GM21360 (cell line): Measurements from ENCODE around the gene METTL16.
"Not testable (repeated sequence)": the region's sequence is repeated elsewhere in the genome, so short reads cannot be mapped to it uniquely, and the experiment has no call there.

Experiments
- ATAC-seq: cut with Tn5 transposase; IDR thresholded peaks from one replicate; pipeline ENCODE4 v1.9.1; 2021; ENCODE audit warnings: mild to moderate bottlenecking, moderate library complexity; ENCODE audit not compliant: unreplicated experiment

Gene METTL16

DNA sequence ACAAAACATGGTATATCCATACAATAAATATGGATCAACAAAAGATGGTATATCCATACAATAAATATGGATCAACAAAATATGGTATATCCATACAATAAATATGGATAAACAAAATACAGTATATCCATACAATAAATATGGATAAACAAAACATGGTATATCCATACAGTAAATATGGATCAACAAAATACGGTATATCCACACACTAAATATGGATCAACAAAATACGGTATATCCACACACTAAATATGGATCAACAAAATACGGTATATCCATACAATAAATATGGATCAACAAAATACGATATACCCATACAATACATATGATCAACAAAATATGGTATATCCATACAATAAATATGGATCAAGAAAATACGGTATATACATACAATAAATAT is 8.1 kb downstream of the METTL16 start:
- ATAC-seq, result no peak

DNA sequence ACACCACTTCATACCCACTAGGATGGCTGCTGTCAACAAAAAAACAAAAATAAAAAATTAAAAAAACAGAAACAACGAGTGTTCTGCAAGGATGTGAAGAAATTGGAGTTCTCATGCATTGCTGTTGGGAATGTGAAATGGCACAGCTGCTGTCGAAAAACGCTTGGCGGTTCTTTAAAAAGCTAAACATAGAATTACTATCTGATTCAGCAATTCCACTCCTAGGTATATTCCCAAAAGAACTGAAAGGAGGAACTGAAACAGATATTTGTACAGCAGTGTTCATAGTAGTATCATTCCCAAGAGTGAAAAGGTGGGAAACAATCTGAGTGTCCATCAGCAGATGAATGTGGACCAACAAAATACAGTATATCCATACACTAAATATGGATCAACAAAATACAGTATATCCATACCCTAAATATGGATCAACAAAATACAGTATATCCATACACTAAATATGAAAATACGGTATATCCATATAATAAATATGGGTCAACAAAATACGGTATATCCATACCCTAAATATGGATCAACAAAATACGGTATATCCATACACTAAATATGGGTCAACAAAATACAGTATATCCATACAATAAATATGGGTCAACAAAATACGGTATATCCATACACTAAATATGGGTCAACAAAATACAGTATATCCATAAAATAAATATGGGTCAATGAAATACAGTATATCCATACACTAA is 8.7 kb downstream of the METTL16 start:
- ATAC-seq, result no peak

DNA sequence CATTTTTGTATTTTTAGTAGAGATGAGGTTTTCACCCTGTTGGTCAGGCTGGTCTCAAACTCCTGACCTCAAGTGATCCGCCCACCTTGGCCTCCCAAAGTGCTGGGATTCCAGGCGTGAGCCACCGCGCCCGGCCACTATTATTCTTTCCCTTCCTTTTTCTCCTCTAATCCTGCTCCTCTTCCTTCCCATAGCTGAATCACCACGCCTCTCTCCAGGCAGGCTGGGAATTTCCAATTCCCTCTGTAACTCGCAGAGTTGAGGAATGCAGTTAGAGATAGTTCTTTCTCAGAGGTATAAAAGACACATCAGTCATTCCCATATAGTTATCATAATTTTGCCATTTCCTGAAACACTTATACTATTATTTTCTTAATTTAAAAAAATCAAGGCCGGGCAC is 11.2 kb downstream of the METTL16 start:
- no peak for ATAC-seq

DNA sequence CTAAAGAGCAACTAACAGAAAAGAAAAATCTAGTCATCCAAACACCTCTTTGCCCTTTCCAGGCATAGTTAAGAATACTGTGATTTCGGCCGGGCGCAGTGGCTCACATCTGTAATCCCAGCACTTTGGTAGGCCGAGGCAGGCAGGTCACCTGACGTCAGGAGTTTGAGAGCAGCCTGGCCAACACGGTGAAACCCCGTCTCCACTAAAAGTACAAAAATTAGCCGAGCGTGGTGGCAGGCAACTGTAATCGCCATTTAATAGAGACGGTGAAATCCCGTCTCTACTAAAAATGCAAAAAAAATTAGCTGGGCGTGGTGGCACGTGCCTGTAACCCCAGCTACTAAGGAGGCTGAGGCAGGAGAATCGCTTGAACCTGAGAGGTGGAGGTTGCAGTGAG is 22.4 kb downstream of the METTL16 start:
- ATAC-seq, result not testable (repeated sequence)

DNA sequence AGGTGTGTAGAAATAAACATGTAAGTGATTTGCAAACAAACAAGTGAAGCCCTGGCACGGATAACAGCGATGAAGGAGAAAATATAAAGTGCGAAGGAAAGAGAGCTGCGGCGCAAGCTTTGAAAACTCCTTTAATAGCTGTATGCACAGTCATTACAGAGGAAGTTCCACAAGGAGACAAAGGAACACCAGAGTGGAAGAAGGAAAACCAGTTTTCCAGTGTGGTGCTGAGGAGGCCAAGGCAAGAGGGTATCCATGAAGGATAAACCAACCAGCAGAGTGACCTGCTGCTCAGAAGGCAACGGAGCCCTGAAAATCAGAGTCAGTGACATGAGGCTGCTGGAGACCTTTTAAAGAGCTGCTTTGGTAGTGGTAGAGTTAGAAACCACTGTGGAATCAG is 24.4 kb downstream of the METTL16 start:
- no peak for ATAC-seq

DNA sequence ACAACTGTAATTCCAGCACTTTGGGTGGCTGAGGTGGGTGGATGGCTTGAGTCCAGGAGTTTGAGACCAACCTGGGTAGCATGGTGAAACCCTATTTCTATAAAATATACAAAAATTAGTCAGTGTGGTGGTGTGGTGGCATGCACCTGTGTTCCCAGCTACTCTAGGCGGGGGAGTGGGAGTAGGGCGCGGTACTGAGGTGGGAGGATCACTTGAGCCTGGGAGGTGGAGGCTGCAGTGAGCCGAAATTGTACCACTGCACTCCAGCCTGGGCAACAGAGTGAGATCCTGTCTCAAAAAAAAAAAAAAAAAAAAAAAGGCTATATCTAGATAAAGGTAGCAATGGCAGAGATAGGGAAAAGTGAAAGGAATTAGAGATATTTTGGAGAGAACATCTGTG is 25.0 kb downstream of the METTL16 start:
- ATAC-seq, result not testable (repeated sequence)

DNA sequence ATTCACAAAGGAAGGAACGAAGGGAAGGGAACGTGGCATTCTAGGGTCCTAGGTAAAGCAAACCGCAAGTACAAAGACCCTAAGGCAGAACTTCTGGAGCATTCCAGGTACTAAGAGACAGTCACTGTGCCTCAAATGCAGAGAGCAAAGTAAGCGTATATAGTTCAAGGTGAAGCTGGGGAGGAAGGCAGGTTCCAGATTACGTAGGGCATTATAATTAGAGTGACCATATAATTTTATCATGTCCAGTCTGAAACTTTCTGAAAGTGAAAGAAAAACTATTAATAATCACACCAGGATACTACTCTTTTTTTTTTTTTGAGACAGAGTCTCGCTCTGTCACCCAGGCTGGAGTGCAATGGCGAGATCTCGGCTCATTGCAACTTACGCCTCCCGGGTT is 25.7 kb downstream of the METTL16 start:
- no peak for ATAC-seq

DNA sequence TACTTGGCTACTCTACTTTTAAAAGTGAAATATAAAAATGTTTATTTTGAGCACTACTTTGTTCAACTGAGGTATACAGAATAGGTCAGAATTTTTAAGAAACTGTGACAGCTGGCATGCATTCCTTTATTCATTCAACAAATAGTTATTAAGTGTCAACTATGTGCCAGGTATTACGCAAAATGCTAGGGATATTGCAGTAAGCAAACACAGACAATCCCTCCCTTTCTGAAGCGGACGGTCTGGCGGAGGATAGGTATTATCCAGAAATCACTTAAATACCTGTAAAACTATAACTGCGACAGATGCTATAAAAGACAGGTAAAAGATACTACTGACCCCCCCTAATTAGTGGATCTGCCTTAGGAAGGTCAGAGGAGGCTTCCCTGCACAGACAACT is 26.1 kb downstream of the METTL16 start:
- no peak for ATAC-seq

DNA sequence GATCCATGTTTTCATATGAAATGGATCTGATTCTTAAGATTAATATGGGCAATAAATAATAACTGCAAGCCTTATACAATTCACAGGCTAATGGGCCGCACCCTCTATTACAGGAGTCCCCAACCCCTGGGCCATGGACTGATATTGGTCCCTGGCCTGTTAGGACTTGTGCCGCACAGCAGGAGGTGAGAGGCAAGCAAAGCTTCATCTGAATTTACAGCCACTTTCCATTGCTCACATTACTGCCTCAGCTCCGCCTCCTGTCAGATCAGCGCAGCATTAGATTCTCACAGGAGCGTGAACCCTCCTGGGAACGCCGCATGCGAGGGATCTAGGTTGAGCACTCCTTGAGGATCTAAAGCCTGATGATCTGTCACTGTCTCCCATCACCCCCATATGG is 26.8 kb downstream of the METTL16 start:
- ATAC-seq, result no peak

DNA sequence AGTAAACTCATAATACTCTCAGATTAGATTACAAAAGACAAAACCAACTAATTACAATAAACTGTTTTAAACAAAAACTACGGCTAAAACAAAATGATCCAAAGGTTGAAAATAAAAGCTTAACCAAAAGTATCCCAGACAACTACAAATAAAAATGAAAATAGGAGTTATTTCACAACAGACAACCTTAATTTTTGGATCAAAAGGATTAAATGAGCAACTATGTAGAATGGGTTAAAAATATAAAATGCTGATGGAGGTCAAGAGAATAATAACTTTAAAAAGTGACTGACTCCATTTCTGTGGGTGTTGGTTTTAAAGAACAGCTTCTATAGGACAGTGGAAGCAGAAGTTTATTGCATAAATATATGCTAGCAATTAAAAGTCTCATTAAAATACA is 28.6 kb downstream of the METTL16 start:
- ATAC-seq, result no peak

DNA sequence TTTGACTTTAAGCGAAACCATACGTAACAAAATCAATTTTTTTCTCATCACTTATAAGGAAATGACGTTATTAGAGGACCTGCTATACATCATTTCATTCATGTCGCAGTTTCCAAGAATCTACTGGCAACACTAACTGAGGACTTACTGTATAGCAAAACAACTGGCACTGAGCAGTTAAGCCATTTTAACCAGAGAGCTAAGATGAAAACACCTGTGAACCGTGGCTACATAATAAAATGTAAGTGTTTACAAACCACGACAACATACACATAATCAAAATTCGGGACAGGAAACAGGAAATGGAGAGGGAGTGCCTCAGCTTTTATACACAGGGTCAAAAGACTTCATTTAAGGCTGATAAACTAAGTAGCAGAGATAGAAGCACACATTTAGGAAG is 29.5 kb downstream of the METTL16 start:
- no peak for ATAC-seq

DNA sequence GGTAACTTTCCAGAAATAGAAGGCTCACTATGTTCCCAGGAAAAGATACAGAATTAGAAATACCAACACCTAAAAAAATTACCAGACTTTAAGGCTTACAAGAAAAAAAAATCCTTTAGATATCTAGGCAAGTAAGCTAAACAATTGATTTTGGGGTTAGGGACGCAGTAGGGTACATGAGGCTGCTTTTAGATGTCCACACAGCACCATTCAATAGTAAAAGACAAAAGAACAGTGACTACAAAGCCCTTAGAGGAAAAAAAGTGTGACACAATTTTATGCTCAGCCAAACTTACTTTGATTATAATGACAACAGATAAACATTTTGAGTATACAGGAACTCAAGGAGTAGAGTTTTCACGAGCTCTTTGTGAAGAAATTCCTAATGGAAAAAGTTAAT is 29.9 kb downstream of the METTL16 start:
- no peak for ATAC-seq

DNA sequence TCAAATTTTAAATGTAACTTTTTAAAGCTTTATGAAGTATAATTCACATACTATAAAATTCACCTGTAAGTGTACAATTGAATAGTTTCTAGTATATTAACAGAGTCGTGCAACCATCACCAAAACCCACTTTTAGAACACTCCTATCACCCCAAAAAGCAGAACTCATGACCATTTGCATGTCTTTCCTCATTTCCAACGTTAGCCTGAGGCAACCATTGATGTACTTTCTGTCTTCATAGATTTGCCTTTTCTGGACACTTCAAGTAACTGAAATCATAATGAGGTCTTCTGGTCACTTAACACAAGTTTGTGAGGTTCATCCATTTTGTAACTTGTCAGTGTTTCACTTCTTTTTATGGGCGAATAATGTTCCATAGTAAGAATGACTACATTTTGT is 33.2 kb downstream of the METTL16 start:
- no peak for ATAC-seq

DNA sequence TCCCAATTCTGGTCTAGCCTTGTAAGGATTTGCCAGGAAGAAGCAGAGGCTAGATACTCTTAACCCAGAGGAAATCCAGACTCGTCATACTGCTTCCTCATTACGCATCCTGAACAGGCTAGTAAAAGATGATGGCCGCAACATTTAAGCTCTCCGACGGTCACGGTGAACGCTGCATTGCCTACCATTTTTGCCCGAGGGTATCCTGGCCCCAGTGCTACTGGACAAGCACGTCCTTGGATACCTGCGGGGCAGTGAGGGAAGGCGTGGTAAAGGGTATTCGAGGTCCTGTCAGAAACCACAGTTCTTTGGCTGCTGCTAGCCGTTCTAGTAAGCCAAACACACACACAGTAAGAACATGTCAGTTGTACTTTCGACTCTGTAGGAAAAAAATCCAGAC is 36.6 kb downstream of the METTL16 start:
- ATAC-seq, result no peak

DNA sequence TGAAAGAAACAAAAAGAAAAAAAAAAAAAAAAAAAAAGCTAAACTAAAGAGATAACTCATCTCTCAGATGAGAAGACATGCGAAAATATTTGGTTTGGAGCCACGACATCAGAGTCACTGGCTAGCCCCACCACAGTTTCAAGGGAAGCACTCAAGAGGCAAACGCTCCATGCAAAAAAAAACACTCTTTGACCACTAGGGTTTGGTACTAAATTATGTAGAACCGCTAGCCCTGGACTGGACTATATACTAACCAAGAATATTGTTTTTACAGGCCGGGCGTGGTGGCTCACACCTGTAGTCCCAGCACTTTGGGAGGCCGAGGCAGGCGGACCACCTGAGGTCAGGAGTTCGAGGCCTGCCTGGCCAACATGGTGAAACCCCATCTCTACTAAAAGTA is 37.3 kb downstream of the METTL16 start:
- no peak for ATAC-seq

DNA sequence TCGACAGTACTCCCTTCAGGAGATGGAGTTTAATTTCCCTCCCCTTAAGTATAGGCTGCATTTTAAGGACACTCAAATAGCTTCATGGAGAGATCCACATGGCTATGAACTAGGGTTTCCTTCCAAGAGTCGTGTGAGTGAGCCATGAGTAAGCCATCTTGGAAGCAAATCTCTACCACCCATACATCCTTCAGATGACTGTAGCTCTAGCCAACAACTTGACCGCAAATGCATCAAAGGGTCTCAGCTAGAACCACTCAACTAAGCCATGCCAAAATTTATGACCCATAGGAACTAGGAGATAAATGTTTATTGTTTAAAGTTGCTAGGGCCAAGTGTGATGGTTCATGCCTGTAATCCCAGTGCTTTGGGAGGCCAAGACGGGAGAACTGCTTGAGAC is 43.4 kb downstream of the METTL16 start:
- ATAC-seq, result no peak

DNA sequence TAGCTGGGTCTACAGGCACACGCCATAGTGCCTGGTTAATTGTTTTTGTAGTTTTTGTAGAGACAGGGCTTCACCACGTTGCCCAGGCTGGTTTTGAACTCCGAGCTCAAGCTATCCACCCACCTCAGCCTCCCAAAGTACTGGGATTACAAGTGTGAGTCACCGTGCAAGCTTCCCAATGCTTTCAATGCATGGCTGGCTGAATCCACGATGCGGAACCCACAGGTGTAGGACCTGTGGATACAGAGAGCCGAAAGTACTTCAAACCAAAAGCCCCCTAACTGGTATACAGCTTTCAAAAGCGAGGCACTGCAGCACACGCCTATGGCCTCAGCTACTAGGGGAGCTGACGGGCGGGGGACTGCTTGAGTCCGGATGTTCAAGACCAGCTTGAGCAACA is 44.8 kb downstream of the METTL16 start:
- ATAC-seq, result no peak

DNA sequence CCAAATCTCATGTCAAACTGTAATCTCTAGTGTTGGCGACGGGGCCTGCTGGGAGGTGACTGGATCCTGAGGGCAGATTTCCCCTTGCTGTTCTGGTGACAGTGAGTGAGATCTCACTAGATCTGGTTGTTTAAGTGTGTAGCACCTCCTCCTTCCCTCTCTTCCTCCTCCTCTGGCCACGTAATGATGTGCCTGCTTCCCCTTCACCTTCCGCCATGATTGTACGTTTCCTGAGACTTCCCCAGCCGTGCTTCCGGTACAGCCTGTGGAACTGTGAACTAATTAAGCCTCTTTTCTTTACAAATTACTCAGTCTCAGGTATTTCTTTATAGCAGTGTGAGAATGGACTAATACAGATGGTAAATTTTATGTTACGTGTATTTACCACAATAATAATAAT is 49.2 kb downstream of the METTL16 start:
- no peak for ATAC-seq

DNA sequence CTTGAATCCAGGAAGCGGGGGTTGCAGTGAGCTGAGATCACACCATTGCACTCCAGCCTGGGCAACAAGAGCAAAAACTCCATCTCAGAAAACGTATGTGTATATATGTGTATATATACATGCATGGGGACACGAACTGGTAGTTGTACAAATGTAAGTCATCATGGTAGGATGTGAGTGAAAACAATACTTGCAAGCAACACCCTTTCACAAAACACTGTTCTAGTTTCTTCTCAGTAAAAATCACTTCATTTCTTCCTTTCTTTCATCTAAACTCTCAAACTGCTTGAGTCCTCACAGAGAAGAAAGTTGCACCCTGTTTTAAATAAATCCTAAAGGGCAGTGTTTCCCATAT is 51.8 kb downstream of the METTL16 start:
- no peak for ATAC-seq

DNA sequence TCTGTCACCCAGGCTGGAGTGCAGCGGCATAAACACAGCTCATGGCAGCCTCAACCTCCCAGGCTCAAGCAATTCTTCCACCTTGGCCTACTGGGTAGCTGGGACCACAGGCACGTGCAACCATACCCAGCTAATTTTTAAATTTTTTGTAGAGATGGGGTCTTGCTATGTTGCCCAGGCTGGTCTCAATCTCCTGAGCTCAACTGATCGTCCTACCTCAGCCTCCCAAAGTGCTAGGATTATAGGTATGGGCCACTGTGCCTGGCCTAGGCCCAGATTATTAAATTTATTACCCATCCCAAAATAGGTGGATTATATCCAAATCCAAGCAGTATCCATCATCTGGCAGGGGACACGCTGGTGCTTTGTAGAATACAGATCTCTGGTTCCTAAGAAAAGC is 53.8 kb downstream of the METTL16 start:
- no peak for ATAC-seq

DNA sequence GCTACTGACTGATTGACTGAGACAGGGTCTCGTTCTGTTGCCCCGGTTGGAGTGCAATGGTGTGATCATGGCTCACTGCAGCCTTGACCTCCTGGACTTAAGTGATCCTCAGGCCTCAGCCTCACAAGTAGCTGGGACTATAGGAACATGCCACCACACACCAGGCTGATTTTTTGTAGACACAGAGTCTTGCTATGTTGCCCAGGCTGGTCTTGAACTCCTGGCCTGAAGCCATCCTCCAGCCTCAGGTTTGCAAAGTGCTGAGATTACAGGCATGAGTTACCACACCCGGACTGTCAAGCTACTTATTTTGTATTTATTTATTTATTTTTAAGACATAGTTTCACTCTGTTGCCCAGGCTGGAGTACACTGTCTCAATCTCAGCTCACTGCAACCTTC is 55.2 kb downstream of the METTL16 start:
- no peak for ATAC-seq

DNA sequence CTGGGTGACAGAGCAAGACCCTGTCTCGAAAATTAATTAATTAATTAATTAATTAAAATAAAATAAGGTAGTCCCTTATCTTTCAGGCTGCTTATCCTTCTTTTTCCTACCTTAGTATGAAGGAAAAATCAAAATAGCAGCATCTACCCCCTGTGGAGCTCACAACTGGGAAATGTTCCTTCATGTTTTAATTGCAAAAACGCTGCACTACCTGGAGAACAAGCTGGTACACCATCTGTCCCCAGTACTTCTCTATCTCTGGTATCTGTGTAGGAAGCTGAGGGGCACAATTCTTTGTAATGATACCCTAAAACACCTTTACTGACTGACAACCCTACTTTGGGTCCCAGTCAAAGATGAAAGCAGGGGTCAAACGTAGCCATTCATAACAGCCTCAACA is 55.7 kb downstream of the METTL16 start:
- no peak for ATAC-seq

DNA sequence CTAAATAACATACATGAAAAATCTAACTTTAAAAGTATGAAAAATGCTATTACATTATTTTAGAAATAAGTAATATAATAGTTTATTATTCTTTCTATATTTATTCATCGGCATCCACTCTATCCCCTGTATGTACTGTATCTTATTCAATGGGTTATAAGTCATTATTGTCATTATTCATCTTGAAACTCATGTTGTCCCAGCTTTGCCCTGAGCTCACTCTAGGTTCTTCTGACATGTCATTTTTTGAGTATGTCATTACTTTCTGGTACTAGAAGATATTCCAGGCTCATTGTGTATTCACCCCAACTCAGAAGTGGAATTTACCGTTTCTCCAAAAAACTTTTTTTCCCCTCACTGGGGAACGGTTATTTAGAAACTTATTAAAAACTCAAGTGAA is 57.8 kb downstream of the METTL16 start:
- ATAC-seq, result no peak

DNA sequence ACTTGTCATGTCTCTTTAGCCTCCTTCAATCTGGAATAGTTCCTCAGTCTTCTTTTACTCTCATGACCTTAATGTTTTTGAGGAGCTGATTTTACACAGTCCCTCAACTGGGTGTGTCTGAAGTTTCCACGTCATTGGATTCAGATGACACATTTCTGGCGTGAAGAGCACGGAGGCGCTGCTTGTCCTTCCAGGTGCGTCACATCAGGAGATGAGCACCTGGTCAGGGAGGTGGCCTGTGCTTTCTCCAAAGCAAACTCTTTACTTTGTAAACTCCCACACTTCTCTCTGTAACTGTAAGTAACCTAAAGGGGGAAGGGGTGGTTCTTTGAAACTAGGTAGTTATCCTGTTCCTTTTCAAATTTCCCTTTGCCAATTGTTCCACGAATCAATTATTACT is 58.4 kb downstream of the METTL16 start:
- ATAC-seq, result no peak
